HEK293T (cell line): Measurements from ENCODE around the gene TULP3.

Experiments used
- CTCF ChIA-PET: fragments of 350-600 bp; formaldehyde crosslinking; extraction: SDS; loops from one replicate; lab custom pipeline; 2021; ENCODE audit warnings: antibody characterized with exemption, inconsistent platforms; lab: Yijun Ruan, JAX
- POLR2A ChIA-PET: fragments of 350-600 bp; formaldehyde crosslinking; extraction: SDS; loops from one replicate; lab custom pipeline; 2020; ENCODE audit warnings: antibody characterized with exemption, inconsistent platforms; lab: Yijun Ruan, JAX
- DNase-seq: peaks from one replicate; pipeline ENCODE4 v3.0.0; 2012; ENCODE audit warnings: mixed read lengths; ENCODE audit errors: extremely low spot score
- ARNT ChIP-seq: fragments of 450-650 bp; IDR thresholded peaks from 2 replicates; pipeline ENCODE4 v1.6.1; 2017; ENCODE audit warnings: mild to moderate bottlenecking
- BHLHE40 ChIP-seq: fragments of 450-650 bp; IDR thresholded peaks from 2 replicates; pipeline ENCODE4 v1.6.1; 2016; ENCODE audit warnings: mild to moderate bottlenecking, moderate library complexity, borderline replicate concordance
- CTBP1 ChIP-seq: fragments of 450-650 bp; IDR thresholded peaks from 2 replicates; pipeline ENCODE4 v1.6.1; 2016; ENCODE audit warnings: borderline replicate concordance
- ELF4 ChIP-seq: fragments of 450-650 bp; IDR thresholded peaks from 2 replicates; pipeline ENCODE4 v1.6.1; 2017; ENCODE audit warnings: antibody characterized with exemption
- FOXA1 ChIP-seq: fragments of 450-650 bp; IDR thresholded peaks from 2 replicates; pipeline ENCODE4 v1.6.1; 2016; ENCODE audit warnings: mild to moderate bottlenecking
- FOXK2 ChIP-seq: fragments of 450-650 bp; IDR thresholded peaks from 2 replicates; pipeline ENCODE4 v1.6.1; 2016; ENCODE audit warnings: mild to moderate bottlenecking
- FOXM1 ChIP-seq: fragments of 450-650 bp; IDR thresholded peaks from 2 replicates; pipeline ENCODE4 v1.6.1; 2017; ENCODE audit warnings: mild to moderate bottlenecking, borderline replicate concordance
- HDGF ChIP-seq: fragments of 450-650 bp; IDR thresholded peaks from 2 replicates; pipeline ENCODE4 v1.6.1; 2017; ENCODE audit warnings: antibody characterized with exemption, borderline replicate concordance
- L3MBTL2 ChIP-seq: fragments of 450-650 bp; conservative IDR thresholded peaks from 2 replicates; pipeline ENCODE4 v1.6.1; 2016; ENCODE audit warnings: mild to moderate bottlenecking
- LEF1 ChIP-seq: fragments of 450-650 bp; IDR thresholded peaks from 2 replicates; pipeline ENCODE4 v1.6.1; 2017; ENCODE audit warnings: mild to moderate bottlenecking, borderline replicate concordance
- NFRKB ChIP-seq: fragments of 450-650 bp; IDR thresholded peaks from 2 replicates; pipeline ENCODE4 v1.6.1; 2016; ENCODE audit warnings: mild to moderate bottlenecking, moderate library complexity
- PKNOX1 ChIP-seq: fragments of 450-650 bp; IDR thresholded peaks from 2 replicates; pipeline ENCODE4 v1.6.1; 2016
- SP1 ChIP-seq: fragments of 450-650 bp; IDR thresholded peaks from 2 replicates; pipeline ENCODE4 v1.6.1; 2017
- SUZ12 ChIP-seq: fragments of 450-650 bp; IDR thresholded peaks from 2 replicates; pipeline ENCODE4 v1.6.1; 2016; ENCODE audit warnings: mild to moderate bottlenecking
- TARDBP ChIP-seq: fragments of 450-650 bp; IDR thresholded peaks from 2 replicates; pipeline ENCODE4 v1.6.1; 2016
- ZNF384 ChIP-seq: fragments of 450-650 bp; IDR thresholded peaks from 2 replicates; pipeline ENCODE4 v1.6.1; 2016

Gene TULP3

GRCh38 chr12:2892246-2892645 is 1.6 kb downstream of the TULP3 start:
- DNase-seq = no peak
- CTCF ChIA-PET = interaction anchor here (0.6 kb wide), 1 partner anchor 53 kb away, joined by 3 read pairs; no protein-coding TSS in a partner anchor
- POLR2A ChIA-PET = interaction anchor here (1.0 kb wide), 1 partner anchor 31 kb away, joined by 3 read pairs; no protein-coding TSS in a partner anchor
- no peak for TF ChIP-seq CTBP1
- TF ChIP-seq FOXM1 = no peak
- no peak for TF ChIP-seq PKNOX1
- no peak for TF ChIP-seq LEF1
- TF ChIP-seq L3MBTL2 = no peak
- TF ChIP-seq ELF4 = no peak
- no peak for TF ChIP-seq NFRKB
- TF ChIP-seq SP1 = no peak
- TF ChIP-seq FOXA1 = no peak
- TF ChIP-seq ARNT = no peak
- TF ChIP-seq SUZ12 = no peak

- ChIA-PET CTCF (no interaction called here), POLR2A (no interaction called here)
- DNase-seq = no peak
- TF ChIP-seq SUZ12 (no peak), L3MBTL2 (no peak), ELF4 (no peak), ARNT (no peak), SP1 (no peak), TARDBP (no peak), LEF1 (no peak), ZNF384 (no peak), FOXM1 (no peak), CTBP1 (no peak), NFRKB (no peak), PKNOX1 (no peak), BHLHE40 (no peak), FOXK2 (no peak), HDGF (no peak)
Measured at GRCh38 chr12:2893007-2893406, 2.3 kb downstream of the TULP3 start.

GRCh38 chr12:2895051-2895451 is 4.4 kb downstream of the TULP3 start:
- POLR2A ChIA-PET = interaction anchor here (0.6 kb wide), 1 partner anchor 14 kb away, joined by 4 read pairs; no protein-coding TSS in a partner anchor
- CTCF ChIA-PET = no interaction called here
- TF ChIP-seq FOXM1 = no peak
- TF ChIP-seq NFRKB = no peak
- TF ChIP-seq FOXK2 = no peak
- no peak for TF ChIP-seq PKNOX1
- no peak for DNase-seq

GRCh38 chr12:2895511-2895910 is 4.8 kb downstream of the TULP3 start:
- TF ChIP-seq TARDBP (no peak), FOXA1 (no peak), SUZ12 (no peak), ARNT (no peak), NFRKB (no peak), LEF1 (no peak), L3MBTL2 (no peak), FOXK2 (no peak), BHLHE40 (no peak), CTBP1 (no peak), ZNF384 (no peak), FOXM1 (no peak)
- CTCF ChIA-PET = no interaction called here
- POLR2A ChIA-PET = no interaction called here
- no peak for DNase-seq

GRCh38 chr12:2897418-2897817 is 6.7 kb downstream of the TULP3 start:
- no peak for DNase-seq
- CTCF ChIA-PET = no interaction called here
- POLR2A ChIA-PET = no interaction called here
- TF ChIP-seq L3MBTL2 (no peak), ARNT (no peak), PKNOX1 (no peak), SUZ12 (no peak), ZNF384 (no peak), CTBP1 (no peak), BHLHE40 (no peak), NFRKB (no peak), FOXA1 (no peak), HDGF (no peak)

GRCh38 chr12:2900642-2901041 is 10.0 kb downstream of the TULP3 start:
- ChIA-PET CTCF (interaction anchor here (0.6 to 1.0 kb wide), 3 partner anchors 44 to 441 kb away, joined by 3 to 4 read pairs (median 3); no protein-coding TSS in a partner anchor), POLR2A (interaction anchor here (1.5 kb wide), 1 partner anchor 10 kb away, joined by 7 read pairs; the partner anchor contains the start of gene TULP3)
- TF ChIP-seq ARNT (no peak), ZNF384 (peak; percentile 71)
- DNase-seq = no peak
